ENCODE measurements around the gene ZSCAN25.
A peak's percentile ranks its signal among the peaks of the same experiment; 100 is the strongest.
"Not testable (repeated sequence)": the region's sequence is repeated elsewhere in the genome, so short reads cannot be mapped to it uniquely, and the experiment has no call there.

Gene ZSCAN25

GRCh38 chr7:99616359-99617191 is at the start of gene ZSCAN25:
Gene ZSCAN25, plus strand, starts transcription at chr7:99616946. Its CDS starts 2,661 bp downstream, at chr7:99619607.
- peak; percentile 78 for DNase-seq (ENCODE audit: low read depth)

- not testable (repeated sequence) for DNase-seq (ENCODE audit: low read depth)
These were observed 48.0 kb upstream of the ZSCAN25 start for GRCh38 chr7:99568770-99569169.

- DNase-seq (ENCODE audit: low read depth): no peak
These were observed 45.0 kb upstream of the ZSCAN25 start for GRCh38 chr7:99571768-99572167.

GRCh38 chr7:99573257-99573656 is 43.5 kb upstream of the ZSCAN25 start:
- DNase-seq (ENCODE audit: low read depth): no peak

- no peak for DNase-seq (ENCODE audit: low read depth)
These were observed 40.5 kb upstream of the ZSCAN25 start for GRCh38 chr7:99576251-99576650.

- DNase-seq (ENCODE audit: low read depth): no peak
These were observed 37.3 kb upstream of the ZSCAN25 start for GRCh38 chr7:99579281-99579955.

- peak; percentile 5 for DNase-seq (ENCODE audit: low read depth)
These were observed 36.6 kb upstream of the ZSCAN25 start for GRCh38 chr7:99579956-99580777.

GRCh38 chr7:99580778-99581332 is 35.9 kb upstream of the ZSCAN25 start:
- DNase-seq (ENCODE audit: low read depth): not testable (repeated sequence)

GRCh38 chr7:99588868-99589267 is 27.9 kb upstream of the ZSCAN25 start:
- DNase-seq (ENCODE audit: low read depth): no peak

GRCh38 chr7:99594948-99595745 is 21.6 kb upstream of the ZSCAN25 start:
- DNase-seq (ENCODE audit: low read depth): no peak

GRCh38 chr7:99596408-99596955 is 20.3 kb upstream of the ZSCAN25 start:
- no peak for DNase-seq (ENCODE audit: low read depth)

- no peak for DNase-seq (ENCODE audit: low read depth)
These were observed 18.8 kb upstream of the ZSCAN25 start, which contains the start of gene TMEM225B for GRCh38 chr7:99597762-99598501. Gene TMEM225B, plus strand, starts transcription at chr7:99598267. Its CDS starts 6,122 bp downstream, at chr7:99604389.

- DNase-seq (ENCODE audit: low read depth): no peak
These were observed 16.9 kb upstream of the ZSCAN25 start for GRCh38 chr7:99599836-99600235.

GRCh38 chr7:99601656-99602310 is 15.0 kb upstream of the ZSCAN25 start:
- no peak for DNase-seq (ENCODE audit: low read depth)

GRCh38 chr7:99605527-99605926 is 11.2 kb upstream of the ZSCAN25 start:
- no peak for DNase-seq (ENCODE audit: low read depth)

- DNase-seq (ENCODE audit: low read depth): no peak
These were observed 10.2 kb upstream of the ZSCAN25 start for GRCh38 chr7:99606531-99606930.

GRCh38 chr7:99607548-99607947 is 9.2 kb upstream of the ZSCAN25 start:
- no peak for DNase-seq (ENCODE audit: low read depth)

GRCh38 chr7:99614495-99614894 is 2.3 kb upstream of the ZSCAN25 start:
- no peak for DNase-seq (ENCODE audit: low read depth)

- no peak for DNase-seq (ENCODE audit: low read depth)
These were observed 772 bp upstream of the ZSCAN25 start for GRCh38 chr7:99615989-99616358.
